Fibroblast of villous mesenchyme (primary cell): ENCODE data around the gene ACADS. TPM values are rescaled to one million over a fixed set of nuclear protein-coding genes. Genes with fewer than 3 reads are reported as not detected.

ENCODE experiments used
- DNase-seq: peaks from one replicate; pipeline ENCODE4 v3.0.0-alpha.2; 2010; ENCODE audit warnings: low read depth
- H3K4me3 ChIP-seq: 2 replicates; pipeline ENCODE4 v1.5.1; 2011; ENCODE audit warnings: low read depth, mild to moderate bottlenecking, low read length
- total RNA-seq: library from RNA; depleted of rRNA; stranded (reverse); fragments of >200 nt; gene quantifications from 2 replicates; pipeline ENCODE4 v1.2.3, GENCODE V29; 2012
- TF ChIP-seq, protein P1 (sequence below): IDR thresholded peaks from 2 replicates; pipeline ENCODE4 v1.5.1; 2012; ENCODE audit warnings: low read depth, mild to moderate bottlenecking, low read length; ENCODE audit not compliant: insufficient read depth

ACADS gene
- total RNA-seq, 1 donor: 6.9 TPM

DNA sequence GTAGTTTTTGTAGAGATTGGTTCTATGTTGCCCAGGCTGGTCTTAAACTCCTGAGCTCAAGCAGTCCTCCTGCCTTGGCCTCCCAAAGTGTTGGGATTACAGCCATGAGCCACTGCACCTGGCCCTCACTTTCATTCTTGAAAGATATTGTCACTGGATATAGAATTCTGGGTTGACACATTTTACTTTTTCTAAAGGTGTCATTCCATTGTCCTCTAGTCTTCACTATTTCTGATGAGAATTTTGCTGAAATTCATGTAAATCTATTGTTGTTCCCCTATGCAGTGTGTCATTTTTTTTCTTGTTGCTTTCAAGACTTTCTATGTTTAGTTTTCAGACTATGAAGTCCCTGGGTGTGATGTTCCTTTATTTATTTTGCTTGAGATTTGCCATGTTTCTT, 29.2 kb downstream of the ACADS start:
- H3K4me3 ChIP-seq: no peak overlapping the region
- TF ChIP-seq, protein P1, sequence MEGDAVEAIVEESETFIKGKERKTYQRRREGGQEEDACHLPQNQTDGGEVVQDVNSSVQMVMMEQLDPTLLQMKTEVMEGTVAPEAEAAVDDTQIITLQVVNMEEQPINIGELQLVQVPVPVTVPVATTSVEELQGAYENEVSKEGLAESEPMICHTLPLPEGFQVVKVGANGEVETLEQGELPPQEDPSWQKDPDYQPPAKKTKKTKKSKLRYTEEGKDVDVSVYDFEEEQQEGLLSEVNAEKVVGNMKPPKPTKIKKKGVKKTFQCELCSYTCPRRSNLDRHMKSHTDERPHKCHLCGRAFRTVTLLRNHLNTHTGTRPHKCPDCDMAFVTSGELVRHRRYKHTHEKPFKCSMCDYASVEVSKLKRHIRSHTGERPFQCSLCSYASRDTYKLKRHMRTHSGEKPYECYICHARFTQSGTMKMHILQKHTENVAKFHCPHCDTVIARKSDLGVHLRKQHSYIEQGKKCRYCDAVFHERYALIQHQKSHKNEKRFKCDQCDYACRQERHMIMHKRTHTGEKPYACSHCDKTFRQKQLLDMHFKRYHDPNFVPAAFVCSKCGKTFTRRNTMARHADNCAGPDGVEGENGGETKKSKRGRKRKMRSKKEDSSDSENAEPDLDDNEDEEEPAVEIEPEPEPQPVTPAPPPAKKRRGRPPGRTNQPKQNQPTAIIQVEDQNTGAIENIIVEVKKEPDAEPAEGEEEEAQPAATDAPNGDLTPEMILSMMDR: no peak
- DNase-seq: no peak

DNA sequence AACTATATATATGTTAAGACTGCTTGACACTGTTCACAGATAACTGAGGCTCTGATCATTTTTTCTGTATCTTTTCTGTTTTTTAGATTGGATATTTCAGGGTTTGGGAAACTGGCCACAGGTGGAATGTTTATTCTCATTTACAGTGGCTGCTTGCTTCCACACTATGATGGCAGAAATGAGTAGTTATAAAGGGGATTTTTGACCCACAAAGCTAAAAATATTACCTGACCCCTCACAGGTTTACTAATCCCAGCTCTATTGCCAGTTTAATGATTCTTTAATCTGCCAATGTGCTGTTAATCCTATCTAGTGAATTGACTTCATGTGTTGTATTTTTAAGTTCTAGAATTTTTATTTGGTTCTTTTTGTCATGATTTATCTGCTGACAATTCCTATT, 29.6 kb downstream of the ACADS start:
- DNase-seq: no peak
- no peak overlapping the region for H3K4me3 ChIP-seq
- TF ChIP-seq, protein P1: no peak

DNA sequence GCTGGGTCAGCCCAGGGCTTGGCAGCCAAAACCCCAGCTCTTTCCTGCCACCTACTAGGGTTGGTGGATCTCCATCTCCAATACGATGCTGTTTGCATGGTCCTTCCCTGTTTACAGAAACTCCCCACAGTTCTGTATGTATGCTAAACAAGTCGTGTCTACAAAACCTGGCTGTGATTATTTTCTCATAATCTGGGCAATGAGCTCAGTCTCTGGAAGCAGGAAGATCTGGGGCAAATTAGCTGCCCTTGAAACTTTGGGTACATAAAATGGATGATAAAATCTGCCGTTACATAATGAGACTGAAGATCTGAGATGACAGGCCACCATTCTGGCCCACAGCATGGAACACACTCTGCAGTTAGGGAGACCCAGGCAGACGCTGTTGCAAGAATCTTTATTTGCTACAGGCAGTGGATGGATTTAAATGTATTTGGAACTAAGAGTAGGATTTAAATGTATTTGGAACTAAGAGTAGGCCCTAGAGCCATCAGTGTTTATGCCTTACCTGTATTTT, 31.7 kb downstream of the ACADS start:
- H3K4me3 ChIP-seq: no peak overlapping the region
- TF ChIP-seq, protein P1: no peak
- DNase-seq: no peak

DNA sequence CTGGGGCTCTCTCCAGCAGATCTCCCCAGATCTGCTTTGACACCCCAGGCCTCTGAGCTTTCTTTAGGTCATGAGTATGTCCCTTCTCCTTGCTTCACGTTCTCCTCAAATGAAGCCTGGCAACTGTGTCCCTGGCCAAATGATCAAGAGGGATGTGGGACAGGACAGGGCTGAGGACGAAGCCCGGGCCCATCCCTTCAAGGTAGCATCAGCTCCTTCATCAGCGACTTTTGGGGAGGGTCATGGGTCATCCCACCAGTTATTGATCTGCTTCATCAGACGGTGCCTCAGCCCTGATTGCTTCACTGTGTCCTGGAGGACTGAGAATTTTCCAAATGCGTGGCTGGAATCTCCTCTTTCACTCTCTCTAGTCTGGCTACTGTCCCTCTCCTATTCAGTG, 32.3 kb downstream of the ACADS start:
- TF ChIP-seq, protein P1: no peak
- DNase-seq: no peak
- no peak overlapping the region for H3K4me3 ChIP-seq

DNA sequence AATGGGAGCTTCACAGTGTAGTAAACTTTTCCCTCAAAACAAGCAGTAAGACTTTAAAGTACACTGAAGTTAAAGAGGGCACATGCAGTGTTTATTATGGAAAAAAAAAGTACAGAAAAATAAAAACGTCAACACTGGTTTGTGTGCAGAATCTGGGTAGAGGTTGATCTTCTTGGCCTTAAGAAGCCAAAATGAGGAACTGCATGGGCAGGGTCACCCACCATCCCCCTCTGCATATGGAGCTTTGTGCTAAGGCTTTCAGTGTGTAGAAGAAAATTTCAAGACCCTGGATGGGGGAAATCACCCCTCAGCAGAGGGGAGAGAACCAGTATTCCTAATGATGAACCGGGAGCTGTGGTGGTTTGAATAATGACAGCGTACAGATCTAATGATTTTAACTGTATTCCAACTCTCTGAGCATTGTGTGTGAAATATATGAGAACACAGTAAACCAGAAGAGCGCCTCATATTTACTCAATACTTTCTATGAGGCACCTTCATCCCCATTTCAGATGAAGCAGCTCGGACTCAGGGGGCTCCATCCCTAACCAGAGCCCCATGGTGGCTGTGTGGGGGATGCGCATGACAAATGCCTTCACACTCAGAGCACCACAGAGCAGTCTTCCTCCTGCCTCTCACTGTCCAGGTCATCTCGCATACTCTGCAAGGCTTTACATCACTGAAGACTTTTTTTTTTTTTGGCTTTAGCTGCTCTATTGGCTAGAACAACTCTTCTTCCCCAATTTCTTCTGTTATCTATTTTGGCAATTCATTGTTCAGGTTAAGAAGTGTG, 33.4 kb downstream of the ACADS start:
- DNase-seq: no peak
- no peak overlapping the region for H3K4me3 ChIP-seq
- TF ChIP-seq, protein P1: no peak

DNA sequence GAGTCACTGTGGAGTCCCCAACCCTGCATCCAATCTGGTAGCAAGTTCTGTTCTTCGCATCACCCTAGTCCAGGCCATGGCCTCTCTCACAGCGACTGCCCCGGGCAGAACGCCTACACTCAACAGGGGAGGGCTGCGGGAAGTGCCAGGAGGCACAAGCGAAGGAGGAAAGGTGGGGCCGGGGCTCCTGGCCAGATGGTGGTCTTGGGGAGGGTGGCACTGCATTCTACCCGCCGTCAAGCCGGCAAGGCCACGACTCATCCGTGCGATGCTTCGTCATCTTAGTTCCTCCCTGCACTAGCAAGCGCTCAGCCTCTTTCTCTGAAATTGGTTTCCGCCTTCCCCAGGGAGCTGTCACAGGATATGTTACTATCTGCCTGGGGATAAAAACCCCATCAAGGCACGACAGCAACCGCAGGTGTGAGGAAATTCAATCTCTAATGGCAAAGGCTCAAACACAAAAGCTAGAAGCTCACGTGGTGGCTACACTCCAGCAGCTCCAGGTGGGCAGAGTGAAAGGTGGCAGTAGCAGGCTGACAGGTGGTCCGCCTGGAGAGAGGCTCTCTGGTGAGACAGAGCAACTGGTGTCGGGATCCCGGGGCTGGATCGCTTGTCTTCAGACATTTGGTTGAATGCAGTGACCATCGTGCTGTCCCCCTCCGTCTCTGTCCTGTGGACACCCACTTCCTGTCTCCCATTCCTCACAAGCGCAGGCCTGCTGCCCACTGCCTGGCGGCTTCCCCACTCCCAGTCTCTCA, 34.1 kb downstream of the ACADS start:
- DNase-seq: no peak
- H3K4me3 ChIP-seq: no peak overlapping the region
- TF ChIP-seq, protein P1: no peak
